Hepatocyte (in vitro differentiated cells): ENCODE measurements around the gene RNF11. TPM values are rescaled to one million over a fixed set of nuclear protein-coding genes. Genes with fewer than 3 reads are reported as not detected.
A peak's percentile ranks its signal among the peaks of the same experiment; 100 is the strongest.

Experiments
- DNase-seq: peaks from one replicate; pipeline ENCODE4 v3.0.0-alpha.2; 2016; ENCODE audit warnings: low spot score
- H2AFZ ChIP-seq: fragments of 200-600 bp; sonication (generic); 2 replicates; pipeline ENCODE4 v1.6.0; 2016; ENCODE audit warnings: antibody characterized with exemption, mild to moderate bottlenecking
- H3K27ac ChIP-seq: fragments of 200-600 bp; sonication (generic); 2 replicates; pipeline ENCODE4 v1.5.1; 2016; ENCODE audit warnings: mild to moderate bottlenecking
- H3K27me3 ChIP-seq: fragments of 200-600 bp; sonication (generic); 2 replicates; pipeline ENCODE4 v1.6.1; 2016
- H3K36me3 ChIP-seq: fragments of 200-600 bp; sonication (generic); replicated peaks from 2 replicates; pipeline ENCODE4 v1.5.1; 2016; ENCODE audit warnings: low read depth; ENCODE audit not compliant: insufficient read depth
- H3K4me1 ChIP-seq: fragments of 200-600 bp; sonication (generic); 2 replicates; pipeline ENCODE4 v1.5.1; 2016; ENCODE audit warnings: mild to moderate bottlenecking, moderate library complexity; ENCODE audit not compliant: insufficient read depth
- H3K4me2 ChIP-seq: fragments of 200-600 bp; sonication (generic); 2 replicates; pipeline ENCODE4 v1.6.0; 2016
- H3K4me3 ChIP-seq: fragments of 200-600 bp; sonication (generic); 2 replicates; pipeline ENCODE4 v1.5.1; 2016; ENCODE audit warnings: mild to moderate bottlenecking
- H3K79me2 ChIP-seq: fragments of 200-600 bp; sonication (generic); 2 replicates; pipeline ENCODE4 v1.6.0; 2017; ENCODE audit warnings: mild to moderate bottlenecking
- H3K9me2 ChIP-seq: fragments of 200-600 bp; sonication (generic); replicated peaks from 2 replicates; pipeline ENCODE4 v1.6.0; 2017; ENCODE audit warnings: mild to moderate bottlenecking; ENCODE audit not compliant: insufficient read depth
- H3K9me3 ChIP-seq: fragments of 200-600 bp; sonication (generic); 2 replicates; pipeline ENCODE4 v1.5.1; 2016; ENCODE audit warnings: low read depth, mild to moderate bottlenecking
- H4K20me1 ChIP-seq: fragments of 200-600 bp; sonication (generic); 2 replicates; pipeline ENCODE4 v1.6.0; 2016; ENCODE audit warnings: mild to moderate bottlenecking; ENCODE audit not compliant: insufficient read depth, poor library complexity, severe bottlenecking
- EZH2 ChIP-seq: fragments of 200-600 bp; sonication (generic); IDR thresholded peaks from 2 replicates; pipeline ENCODE4 v1.6.1; 2016; ENCODE audit warnings: antibody characterized with exemption, mild to moderate bottlenecking, borderline replicate concordance
- EZH2phosphoT487 ChIP-seq: fragments of 200-600 bp; sonication (generic); IDR thresholded peaks from one replicate; pipeline ENCODE4 v1.6.1; 2018; ENCODE audit warnings: antibody characterized with exemption, mild to moderate bottlenecking, low read depth, moderate library complexity; ENCODE audit not compliant: unreplicated experiment, severe bottlenecking
- WGBS: methylation state at CpG from one replicate; pipeline ENCODE4 v1.1.6; 2016; ENCODE audit warnings: low lambda C conversion rate; ENCODE audit errors: missing lambda C conversion rate; 5-methylcytosine and 5-hydroxymethylcytosine counted together
- polyA plus RNA-seq: library from polyadenylated mRNA; unstranded; fragments of >200 nt; fragmentation: Nextera tagmentation; extraction: Ambion mirVana; gene quantifications from 2 replicates; pipeline ENCODE4 v1.2.1, GENCODE V29; 2016
- total RNA-seq: library from RNA; depleted of rRNA; stranded (reverse); fragments of >200 nt; gene quantifications from 2 replicates; pipeline ENCODE4 v1.2.3, GENCODE V29; 2014
- TF ChIP-seq, protein P1 (sequence below): fragments of 200-600 bp; sonication (generic); IDR thresholded peaks from 2 replicates; pipeline ENCODE4 v1.5.1; 2016; ENCODE audit warnings: antibody characterized with exemption, mild to moderate bottlenecking; ENCODE audit not compliant: poor library complexity

RNF11 gene
- total and polyA plus RNA-seq, 2 experiments from 2014 or later, result 55.9 to 99.8 TPM

DNA sequence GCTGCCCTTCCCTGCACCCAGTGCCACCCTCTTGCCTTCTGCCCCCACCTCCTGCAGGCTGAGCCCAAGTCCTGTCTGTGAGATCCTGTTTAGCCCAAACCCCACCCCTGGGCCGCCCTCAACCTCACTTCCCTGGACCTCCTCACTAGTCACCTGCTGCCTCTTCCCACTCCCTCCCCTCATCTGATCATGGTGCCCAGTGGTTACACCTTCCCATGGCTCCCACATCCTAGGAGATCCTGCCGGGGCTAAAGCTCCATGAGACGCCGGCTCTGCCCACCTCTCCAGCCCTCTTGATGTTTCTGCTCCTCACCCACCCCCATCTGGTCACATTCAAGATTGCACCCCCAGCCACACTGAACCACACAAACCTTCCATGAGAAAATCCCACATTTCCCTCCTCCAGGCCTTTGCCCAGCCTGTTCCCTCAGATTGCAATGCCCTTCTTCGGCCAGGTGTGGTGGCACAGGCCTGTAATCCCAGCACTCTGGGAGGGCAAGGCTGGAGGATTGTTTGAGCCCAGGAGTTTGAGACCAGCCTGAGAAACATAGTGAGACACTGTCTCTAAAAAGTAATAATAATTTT, 77.3 kb downstream of the RNF11 start:
- no peak overlapping the region for H2AFZ ChIP-seq
- H4K20me1 ChIP-seq, result no peaks in the 10 kb centered on the region
- WGBS, result 88% methylated on average over 4 of the region's 5 CpGs
- no peaks in the 10 kb centered on the region for H3K36me3 ChIP-seq
- no peak overlapping the region for H3K4me3 ChIP-seq
- H3K9me3 ChIP-seq, result no peaks in the 10 kb centered on the region
- no peak for TF ChIP-seq EZH2
- no peak for TF ChIP-seq EZH2phosphoT487
- TF ChIP-seq, protein P1, sequence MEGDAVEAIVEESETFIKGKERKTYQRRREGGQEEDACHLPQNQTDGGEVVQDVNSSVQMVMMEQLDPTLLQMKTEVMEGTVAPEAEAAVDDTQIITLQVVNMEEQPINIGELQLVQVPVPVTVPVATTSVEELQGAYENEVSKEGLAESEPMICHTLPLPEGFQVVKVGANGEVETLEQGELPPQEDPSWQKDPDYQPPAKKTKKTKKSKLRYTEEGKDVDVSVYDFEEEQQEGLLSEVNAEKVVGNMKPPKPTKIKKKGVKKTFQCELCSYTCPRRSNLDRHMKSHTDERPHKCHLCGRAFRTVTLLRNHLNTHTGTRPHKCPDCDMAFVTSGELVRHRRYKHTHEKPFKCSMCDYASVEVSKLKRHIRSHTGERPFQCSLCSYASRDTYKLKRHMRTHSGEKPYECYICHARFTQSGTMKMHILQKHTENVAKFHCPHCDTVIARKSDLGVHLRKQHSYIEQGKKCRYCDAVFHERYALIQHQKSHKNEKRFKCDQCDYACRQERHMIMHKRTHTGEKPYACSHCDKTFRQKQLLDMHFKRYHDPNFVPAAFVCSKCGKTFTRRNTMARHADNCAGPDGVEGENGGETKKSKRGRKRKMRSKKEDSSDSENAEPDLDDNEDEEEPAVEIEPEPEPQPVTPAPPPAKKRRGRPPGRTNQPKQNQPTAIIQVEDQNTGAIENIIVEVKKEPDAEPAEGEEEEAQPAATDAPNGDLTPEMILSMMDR, result no peak
- H3K79me2 ChIP-seq, result no peaks in the 10 kb centered on the region
- peak overlapping the region; percentile 85 for H3K27ac ChIP-seq
- H3K4me2 ChIP-seq, result no peak overlapping the region
- no peaks in the 10 kb centered on the region for H3K9me2 ChIP-seq
- no peak for DNase-seq
- H3K4me1 ChIP-seq, result peaks cover 22% of the 10 kb centered on the region
- no peaks in the 10 kb centered on the region for H3K27me3 ChIP-seq

DNA sequence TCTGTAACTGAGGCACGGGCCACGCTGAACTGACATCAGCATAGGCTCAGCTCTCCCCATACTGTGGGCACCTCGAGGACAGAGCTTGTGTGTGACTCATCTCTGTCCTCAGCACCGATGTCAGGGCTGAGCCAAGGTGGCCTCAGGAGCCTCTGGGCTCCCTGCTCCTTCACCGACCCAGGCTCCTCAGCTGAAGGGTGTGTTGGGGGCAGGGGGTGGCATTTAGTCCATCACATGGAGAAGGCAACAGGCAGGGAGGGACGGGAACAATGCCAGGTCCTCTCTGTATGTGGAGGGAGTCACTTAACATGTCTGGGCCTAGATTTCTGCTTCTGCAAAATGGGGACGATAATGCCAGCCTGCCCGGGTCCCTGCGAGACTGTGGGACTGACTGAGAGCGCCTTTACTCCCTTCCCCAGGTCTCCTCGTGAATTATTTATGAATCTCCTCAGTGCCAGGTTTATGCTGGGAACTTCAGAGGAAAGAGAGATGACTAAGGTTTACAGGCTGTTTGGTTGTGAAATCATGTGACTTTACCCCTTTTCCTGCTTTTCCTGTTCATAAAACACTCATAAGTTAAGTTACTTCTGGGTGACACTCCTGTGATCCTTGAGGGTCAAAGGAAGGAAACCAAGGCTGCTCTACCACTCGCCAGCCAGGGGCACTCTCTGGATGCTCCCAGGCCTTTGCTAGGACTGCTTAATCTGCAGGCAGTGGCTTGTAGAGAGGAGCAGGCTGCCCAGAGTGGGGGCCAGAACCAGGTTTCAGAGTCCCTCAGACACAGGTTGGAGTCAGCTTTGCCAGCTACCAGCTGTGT, 78.1 kb downstream of the RNF11 start:
- Histone ChIP-seq H4K20me1 (no peaks in the 10 kb centered on the region), H3K79me2 (no peaks in the 10 kb centered on the region), H3K9me2 (no peaks in the 10 kb centered on the region), H3K4me2 (no peak overlapping the region), H3K4me1 (peaks cover 22% of the 10 kb centered on the region), H2AFZ (no peak overlapping the region), H3K4me3 (no peak overlapping the region), H3K9me3 (no peaks in the 10 kb centered on the region), H3K36me3 (no peaks in the 10 kb centered on the region), H3K27ac (peak overlapping the region; percentile 88), H3K27me3 (no peaks in the 10 kb centered on the region)
- TF ChIP-seq EZH2phosphoT487 (no peak), EZH2 (no peak)
- TF ChIP-seq, protein P1, result no peak
- peak; percentile 67 for DNase-seq
- WGBS, result 62% methylated on average over 12 of the region's 12 CpGs

DNA sequence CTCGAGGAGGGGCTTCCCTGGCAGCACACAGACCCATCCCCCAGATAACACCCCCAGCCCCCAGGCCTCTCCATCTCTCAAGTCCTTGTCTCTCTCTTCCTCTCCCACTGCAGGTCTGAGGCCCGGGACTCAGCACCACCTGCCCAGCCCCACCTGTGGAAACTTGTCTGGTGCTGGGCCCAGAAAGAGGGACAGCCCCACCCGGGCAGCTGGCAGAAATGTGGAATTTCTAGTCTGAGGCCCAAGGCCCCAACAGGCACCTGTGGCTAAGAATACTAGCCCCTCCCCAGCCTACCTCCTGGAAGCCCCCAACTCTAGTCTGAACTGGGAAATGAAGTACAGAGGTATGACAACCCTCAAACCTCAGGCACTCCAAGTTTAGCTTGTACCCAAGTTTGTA, 78.9 kb downstream of the RNF11 start:
- H3K27me3 ChIP-seq, result no peaks in the 10 kb centered on the region
- no peak overlapping the region for H3K4me3 ChIP-seq
- H3K36me3 ChIP-seq, result no peaks in the 10 kb centered on the region
- 75% methylated on average over 2 of the region's 3 CpGs for WGBS
- H3K27ac ChIP-seq, result peak overlapping the region; percentile 88
- H3K9me2 ChIP-seq, result no peaks in the 10 kb centered on the region
- H3K9me3 ChIP-seq, result no peaks in the 10 kb centered on the region
- H2AFZ ChIP-seq, result no peak overlapping the region
- DNase-seq, result no peak
- no peak overlapping the region for H3K4me2 ChIP-seq
- H3K79me2 ChIP-seq, result no peaks in the 10 kb centered on the region
- H3K4me1 ChIP-seq, result peaks cover 22% of the 10 kb centered on the region
- H4K20me1 ChIP-seq, result no peaks in the 10 kb centered on the region
- TF ChIP-seq EZH2phosphoT487 (no peak), EZH2 (no peak)
- TF ChIP-seq, protein P1, result no peak
